T-helper 1 cell treated with Interleukin-12 subunit alpha and Interleukin-12 subunit beta and Interleukin-4 antibody, amounts not matched to agents 30 ng/mL and 1 ng/mL, for 36 hours (primary cell): ENCODE data around the gene ABHD18. TPM values are rescaled to one million over a fixed set of nuclear protein-coding genes. Genes with fewer than 3 reads are reported as not detected.
"Not testable (repeated sequence)": the region's sequence is repeated elsewhere in the genome, so short reads cannot be mapped to it uniquely, and the experiment has no call there.

Experiments used
- intact Hi-C: fragments of 100-400 bp; cut with micrococcal nuclease; formaldehyde crosslinking; loops from one replicate; pipeline ENCODE4 v1.15.1; 2024
- total RNA-seq: library from RNA; stranded (reverse); gene quantifications from 2 replicates; pipeline ENCODE4 v1.2.3, GENCODE V29; 2022

ABHD18 gene
- total RNA-seq, 1 donor from 2014 or later = 25.2 TPM

DNA sequence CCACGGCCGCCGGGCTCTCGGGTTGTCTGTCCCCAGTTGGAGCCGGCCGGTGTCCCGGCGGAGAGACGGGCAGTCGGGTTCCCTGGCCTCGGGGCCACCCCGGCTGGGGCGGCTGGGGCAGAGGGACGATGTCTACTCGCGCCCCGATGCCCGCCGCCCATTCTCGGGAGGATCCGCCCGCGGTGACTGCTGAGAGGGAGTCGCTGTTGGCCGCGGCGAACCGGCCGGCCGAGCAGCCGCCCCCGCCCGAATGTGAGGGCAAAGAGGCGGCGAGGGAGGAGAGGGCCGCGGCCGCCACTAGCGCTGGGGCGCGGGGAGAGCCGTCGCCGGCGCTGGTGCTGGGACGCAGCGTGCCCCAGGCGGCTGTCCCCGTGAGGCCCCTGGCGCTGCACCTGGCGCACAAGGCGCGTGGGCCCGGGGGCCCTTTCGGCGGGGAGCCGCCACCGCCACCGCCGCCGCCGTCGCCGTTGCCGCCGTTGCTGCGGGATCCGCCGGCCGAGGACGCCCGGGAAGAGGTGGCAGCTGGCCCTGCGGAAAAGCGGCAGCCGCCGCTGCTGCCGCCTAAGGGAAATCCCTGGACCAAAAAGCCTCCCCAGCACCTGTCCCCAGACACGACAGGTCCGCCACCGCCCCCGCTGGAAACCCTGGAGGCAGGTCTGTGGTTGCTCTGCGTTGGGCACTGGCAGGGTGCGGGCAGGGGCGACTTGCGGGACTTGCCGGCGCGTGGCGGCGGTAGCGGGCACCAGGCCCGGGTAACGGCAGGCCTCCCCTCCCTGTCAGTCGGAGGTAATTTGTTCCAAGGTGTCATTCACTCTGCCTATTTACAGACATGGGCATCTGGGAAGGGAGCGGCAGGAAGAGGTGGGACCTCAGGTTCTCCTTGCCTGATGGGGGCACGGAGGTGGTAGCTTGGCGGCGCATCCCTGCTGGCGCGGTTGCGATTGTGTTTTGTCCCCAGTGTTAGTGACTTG, 96.6 kb downstream of the ABHD18 start:
- intact Hi-C loops = loop anchor here (1.0 to 5.0 kb wide), 7 partner anchors 97 to 1031 kb away; partner anchors contain the start of genes ABHD18, HSPA4L, MFSD8 and PLK4

DNA sequence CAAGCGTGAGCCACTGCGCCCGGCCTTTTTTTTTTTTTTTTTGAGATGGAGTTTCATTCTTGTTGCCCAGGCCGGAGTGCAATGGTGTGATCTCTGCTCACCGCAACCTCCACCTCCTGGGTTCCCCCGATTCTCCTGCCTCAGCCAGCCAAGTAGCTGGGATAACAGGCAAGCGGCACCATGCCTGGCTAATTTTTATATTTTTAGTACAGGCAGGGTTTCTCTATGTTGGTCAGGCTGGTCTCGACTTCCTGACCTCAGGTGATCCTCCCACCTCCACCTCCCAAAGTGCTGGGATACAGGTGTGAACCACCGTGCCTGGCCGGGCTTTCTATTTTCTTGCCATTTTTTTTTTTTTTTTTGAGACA, 101.2 kb downstream of the ABHD18 start:
- intact Hi-C loops = not testable (repeated sequence)

DNA sequence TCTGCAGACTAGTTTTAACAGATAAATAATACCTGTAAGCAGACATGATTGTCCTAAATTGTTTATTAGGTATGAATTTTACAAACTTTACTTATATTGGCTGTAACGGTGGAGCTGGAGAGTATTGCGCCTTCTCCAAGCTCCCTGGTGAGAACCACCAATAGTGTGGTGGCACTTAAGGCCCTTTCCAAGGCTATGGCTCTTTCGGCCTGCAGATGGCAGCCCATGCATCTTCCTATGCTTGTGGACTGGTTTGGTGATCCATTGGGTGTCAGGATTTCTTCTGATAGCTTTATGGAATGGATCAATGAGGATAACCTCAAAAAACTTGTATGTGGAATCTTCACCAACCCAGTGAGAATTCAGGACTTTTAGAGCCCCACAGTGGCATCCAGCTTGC, 103.7 kb downstream of the ABHD18 start:
- intact Hi-C loops = no loop called here

DNA sequence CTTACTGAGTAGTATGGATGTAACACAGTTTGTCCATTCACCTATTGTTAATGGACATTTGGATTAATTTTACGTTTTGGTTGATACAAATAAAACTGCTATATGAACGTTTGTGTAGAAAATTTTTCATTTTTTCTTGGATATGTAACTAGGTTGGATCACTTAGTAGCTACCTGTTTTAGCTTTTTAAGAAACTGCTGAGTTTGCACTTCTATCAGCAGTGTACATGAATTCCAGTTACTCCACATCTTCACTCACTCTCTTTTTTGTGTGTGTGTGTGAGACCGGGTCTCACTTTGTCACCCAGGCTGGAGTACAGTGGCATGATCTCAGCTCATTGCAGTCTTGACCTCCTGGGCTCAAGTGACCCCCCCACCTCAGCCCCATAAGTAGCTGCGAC, 111.3 kb downstream of the ABHD18 start:
- intact Hi-C loops = no loop called here

Other genes with a start within 250 kb of the ABHD18 start
- gene SLC25A31, start 235.0 kb upstream of the ABHD18 start, total RNA-seq = not detected in 2 replicates
- 0.66 and 0.83 TPM in 2 replicates for gene HSPA4L, start 183.1 kb upstream of the ABHD18 start, total RNA-seq
- gene PLK4, start 84.5 kb upstream of the ABHD18 start, total RNA-seq = 38.1 and 40.1 TPM in 2 replicates
- 21.0 and 21.2 TPM in 2 replicates for gene MFSD8, start 233 bp upstream of the ABHD18 start, total RNA-seq
- 17.4 and 17.8 TPM in 2 replicates for gene LARP1B, start 95.9 kb downstream of the ABHD18 start, total RNA-seq